Activated CD4-positive, CD25-positive, alpha-beta regulatory T cell (primary cell): ENCODE data around the gene PNN.
"Not testable (repeated sequence)": the region's sequence is repeated elsewhere in the genome, so short reads cannot be mapped to it uniquely, and the experiment has no call there.

Experiments used
- DNase-seq, 4 experiments: peaks; one replicate each; lab custom pipeline; 2025; lab: John Stamatoyannopoulos, UW

The PNN gene

DNA sequence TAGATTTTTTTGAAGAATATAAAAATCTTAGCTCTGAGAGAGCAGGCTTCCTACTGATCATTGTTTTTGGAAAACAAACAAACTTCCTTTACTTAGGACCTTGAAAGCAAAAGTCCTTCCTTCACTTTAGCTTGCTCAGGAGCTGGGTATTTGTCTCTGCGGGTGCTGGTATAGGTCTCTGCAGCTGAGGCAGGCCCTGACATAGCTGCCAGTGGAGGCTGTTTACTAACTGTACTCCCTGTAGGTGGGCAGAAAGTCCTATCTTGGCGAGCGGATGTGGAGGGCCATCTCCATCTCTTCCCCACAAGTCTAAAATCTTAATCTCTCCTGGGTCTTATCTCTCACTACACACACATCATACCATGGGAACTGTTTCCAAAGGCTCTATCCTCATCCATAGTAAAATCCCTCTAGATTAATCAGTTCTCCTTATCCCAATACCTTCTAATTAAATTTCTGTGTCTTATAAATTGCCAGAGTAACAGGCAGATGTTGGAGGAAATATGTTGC is 54.6 kb downstream of the PNN start:
- DNase-seq = no peak

DNA sequence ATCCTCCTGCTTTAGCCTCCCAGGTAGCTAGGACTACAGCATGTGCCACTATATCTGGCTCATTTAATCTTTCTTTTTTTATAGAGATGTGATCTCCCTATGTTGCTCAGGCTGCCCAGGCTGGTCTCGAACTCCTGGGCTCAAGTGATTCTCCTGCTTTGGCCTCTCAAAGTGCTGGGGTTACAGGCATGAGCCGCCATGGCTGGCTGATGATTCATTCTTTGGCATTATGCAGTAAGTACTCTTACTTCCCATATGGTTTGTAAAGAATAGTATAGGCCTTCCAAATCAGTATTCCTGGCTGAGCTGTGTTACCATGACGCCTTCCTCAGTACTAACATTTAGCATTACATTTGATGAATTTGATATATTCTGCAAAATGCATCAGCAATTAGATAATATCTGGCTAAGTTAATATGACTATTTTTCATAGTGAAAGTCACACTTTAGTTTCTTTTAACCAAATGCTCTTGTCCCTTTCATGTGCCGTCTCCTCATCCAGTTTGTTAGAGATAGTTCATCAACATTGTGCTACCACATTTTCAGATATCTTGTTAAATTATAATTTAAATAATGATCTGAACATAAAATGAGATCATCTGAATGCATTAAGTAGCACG is 55.5 kb downstream of the PNN start:
- DNase-seq = no peak

DNA sequence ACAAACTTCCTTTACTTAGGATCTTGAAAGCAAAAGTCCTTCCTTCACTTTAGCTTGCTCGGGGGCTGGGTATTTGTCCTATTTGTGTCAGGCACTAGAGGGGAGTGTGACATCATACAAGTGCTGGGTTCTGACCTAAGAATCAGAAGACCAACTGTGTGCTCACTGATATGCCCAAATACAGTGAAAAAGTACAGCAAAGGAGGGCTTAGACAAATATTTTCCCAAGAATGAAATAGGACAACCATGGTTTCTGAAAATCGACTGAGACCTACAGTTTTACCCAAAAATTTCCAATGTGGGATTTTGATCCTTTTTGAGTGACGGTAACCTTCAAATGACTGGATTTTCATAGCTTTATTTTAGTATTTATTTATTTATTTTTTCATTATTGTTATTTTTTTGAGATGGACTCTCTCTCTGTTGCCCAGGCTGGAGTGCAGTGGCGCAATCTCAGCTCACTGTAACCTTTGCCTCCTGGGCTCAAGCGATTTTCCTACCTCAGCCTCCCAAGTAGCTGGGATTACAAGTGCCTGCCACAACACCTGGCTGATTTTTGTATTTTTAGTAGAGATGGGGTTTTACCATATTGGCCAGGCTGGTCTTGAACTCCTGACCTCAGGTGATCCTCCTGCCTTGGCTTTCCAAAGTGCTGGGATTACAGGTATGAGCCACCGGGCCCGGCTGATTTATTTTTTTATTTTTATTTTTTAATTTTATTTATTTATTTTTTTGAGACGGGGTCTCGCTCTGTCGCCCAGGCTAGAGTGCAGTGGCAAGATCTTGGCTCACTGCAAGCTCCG is 56.9 kb downstream of the PNN start:
- DNase-seq = not testable (repeated sequence)
